GM23338 (cell line): ENCODE results near the gene CCDC73. TPM values are rescaled to one million over a fixed set of nuclear protein-coding genes. Genes with fewer than 3 reads are reported as not detected.
A peak's percentile ranks its signal among the peaks of the same experiment; 100 is the strongest.

Source experiments
- ATAC-seq: fragments of 200-7000 bp; cut with Tn5 transposase; 3 replicates; pipeline ENCODE4 v1.9.1; 2020
- DNase-seq: peaks from one replicate; pipeline ENCODE4 v3.0.0-alpha.2; 2015; ENCODE audit warnings: low spot score
- H2AFZ ChIP-seq: fragments of 200-600 bp; sonication (generic); 2 replicates; pipeline ENCODE4 v1.8.0; 2016; ENCODE audit warnings: antibody characterized with exemption, mild to moderate bottlenecking, moderate library complexity
- H3F3A ChIP-seq: fragments of 200-600 bp; sonication (generic); replicated peaks from 2 replicates; pipeline ENCODE4 v1.8.0; 2017; ENCODE audit warnings: antibody characterized with exemption, mixed run types, low read depth
- H3K27ac ChIP-seq: fragments of 200-600 bp; sonication (generic); 2 replicates; pipeline ENCODE4 v1.6.1; 2016; ENCODE audit warnings: low read depth
- H3K27me3 ChIP-seq: fragments of 200-600 bp; sonication (generic); 2 replicates; pipeline ENCODE4 v1.8.0; 2016; ENCODE audit warnings: mild to moderate bottlenecking, mixed run types, moderate library complexity; ENCODE audit not compliant: insufficient read depth
- H3K36me3 ChIP-seq: fragments of 200-600 bp; sonication (generic); 2 replicates; pipeline ENCODE4 v1.8.0; 2016; ENCODE audit warnings: mild to moderate bottlenecking; ENCODE audit not compliant: insufficient read depth
- H3K4me1 ChIP-seq: fragments of 200-600 bp; sonication (generic); 2 replicates; pipeline ENCODE4 v1.8.0; 2016; ENCODE audit warnings: mild to moderate bottlenecking, moderate library complexity; ENCODE audit not compliant: insufficient read depth
- H3K4me2 ChIP-seq: fragments of 200-600 bp; sonication (generic); 2 replicates; pipeline ENCODE4 v1.7.1; 2017; ENCODE audit warnings: mixed run types
- H3K4me3 ChIP-seq: fragments of 200-600 bp; sonication (generic); 2 replicates; pipeline ENCODE4 v1.6.1; 2016; ENCODE audit warnings: mixed run types
- H3K79me2 ChIP-seq: fragments of 200-600 bp; sonication (generic); replicated peaks from 2 replicates; pipeline ENCODE4 v1.8.0; 2017; ENCODE audit warnings: mild to moderate bottlenecking; ENCODE audit not compliant: insufficient read depth
- H3K9me2 ChIP-seq: fragments of 200-600 bp; sonication (generic); 2 replicates; pipeline ENCODE4 v1.8.0; 2017; ENCODE audit not compliant: insufficient read depth
- H4K20me1 ChIP-seq: fragments of 200-600 bp; sonication (generic); replicated peaks from 2 replicates; pipeline ENCODE4 v1.8.0; 2017; ENCODE audit warnings: mild to moderate bottlenecking; ENCODE audit not compliant: insufficient read depth
- H3K27ac Mint-ChIP-seq: 2 replicates; pipeline ENCODE4 v1.8.0; 2020; ENCODE audit warnings: inconsistent platforms, mild to moderate bottlenecking, moderate library complexity, mixed read lengths
- H3K27me3 Mint-ChIP-seq: 3 replicates; pipeline ENCODE4 v1.8.0; 2022; ENCODE audit warnings: low read depth, mild to moderate bottlenecking, moderate library complexity, mixed read lengths, inconsistent platforms; ENCODE audit not compliant: insufficient read depth, poor library complexity
- H3K36me3 Mint-ChIP-seq: 3 replicates; pipeline ENCODE4 v1.8.0; 2021; ENCODE audit warnings: low read depth, mild to moderate bottlenecking, inconsistent platforms, moderate library complexity, mixed read lengths
- H3K4me1 Mint-ChIP-seq: 3 replicates; pipeline ENCODE4 v1.8.0; 2020; ENCODE audit warnings: mild to moderate bottlenecking, inconsistent platforms, mixed read lengths
- H3K4me3 Mint-ChIP-seq: 3 replicates; pipeline ENCODE4 v1.8.0; 2021; ENCODE audit warnings: moderate library complexity, mild to moderate bottlenecking, inconsistent platforms, mixed read lengths
- H3K9me3 Mint-ChIP-seq: 3 replicates; pipeline ENCODE4 v1.8.0; 2020; ENCODE audit warnings: moderate library complexity, mild to moderate bottlenecking, inconsistent platforms, mixed read lengths
- CREB1 ChIP-seq: fragments of 250-450 bp; sonication (Bioruptor Pico); IDR thresholded peaks from 2 replicates; pipeline ENCODE4 v1.5.0; 2020; ENCODE audit warnings: low read depth, mild to moderate bottlenecking, moderate library complexity
- EZH2 ChIP-seq: fragments of 200-600 bp; sonication (generic); IDR thresholded peaks from one replicate; pipeline ENCODE4 v1.8.0; 2017; ENCODE audit warnings: antibody characterized with exemption, mild to moderate bottlenecking, low read depth; ENCODE audit not compliant: unreplicated experiment
- POLR2AphosphoS5 ChIP-seq: IDR thresholded peaks from 2 replicates; pipeline ENCODE4 v1.6.1; 2016; ENCODE audit warnings: antibody characterized with exemption, low read depth
- polyA plus RNA-seq: library from polyadenylated mRNA; unstranded; fragments of >200 nt; fragmentation: Nextera tagmentation; extraction: Ambion mirVana; gene quantifications from 2 replicates; pipeline ENCODE4 v1.2.1, GENCODE V29; 2016
- total RNA-seq: library from RNA; depleted of rRNA; stranded (reverse); fragments of >200 nt; shearing (Covaris generic); gene quantifications from 2 replicates; pipeline ENCODE4 v1.2.3, GENCODE V29; 2014
- TF ChIP-seq, protein P1 (sequence below): fragments of 250-450 bp; sonication (Bioruptor Pico); IDR thresholded peaks from 2 replicates; pipeline ENCODE4 v1.5.0; 2020; ENCODE audit warnings: mild to moderate bottlenecking, moderate library complexity
- TF ChIP-seq, protein P2 (sequence below), 2 experiments: fragments of 200-600 bp in 1 of 2; sonication (generic) in 1 of 2; conservative IDR thresholded peaks; 2 replicates each; pipeline versions ENCODE4 v1.5.1 to v1.6.1; 2016 to 2017; ENCODE audit warnings: antibody characterized with exemption in 2 of 2, low read depth in 2 of 2, mild to moderate bottlenecking in 2 of 2, moderate library complexity in 1 of 2

Gene CCDC73
- total and polyA plus RNA-seq, 2 experiments from 2014 or later, result 0.06 TPM; not detected in 1

DNA sequence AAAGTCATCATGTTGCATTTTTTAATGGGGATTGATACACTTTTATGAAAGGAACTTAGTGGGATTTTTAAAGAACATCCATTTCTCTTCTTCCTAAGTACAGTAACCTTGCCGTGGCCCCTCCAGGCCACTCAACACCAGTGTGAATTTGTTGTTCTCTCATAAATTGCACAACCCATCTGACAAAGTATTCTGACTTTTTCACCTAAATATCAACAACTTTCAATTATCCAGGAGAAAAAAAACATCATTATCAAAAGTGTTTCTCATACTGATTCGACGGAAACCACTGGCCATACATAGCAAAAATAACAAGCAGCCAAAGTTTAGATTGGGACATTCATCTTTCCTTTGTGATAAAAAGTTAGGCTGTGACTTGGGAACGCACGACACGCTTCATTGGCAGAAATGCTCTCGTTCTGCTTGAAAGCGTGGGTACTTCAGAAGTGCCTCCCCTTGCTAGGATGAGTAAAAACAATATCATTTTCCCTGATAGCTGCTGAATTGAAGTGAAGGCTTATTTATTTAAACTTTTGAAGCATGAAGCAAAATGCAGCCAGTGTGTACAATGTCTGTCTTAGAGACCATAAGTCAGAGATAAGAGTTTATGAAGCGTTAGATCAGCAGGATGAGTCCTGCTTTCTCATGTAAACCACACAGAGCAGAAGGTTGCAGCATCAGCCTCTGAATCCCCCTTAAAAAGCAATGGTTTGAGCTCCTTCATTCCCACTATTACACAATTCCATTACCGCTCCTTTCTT, 231.4 kb downstream of the CCDC73 start (continued):
- TF ChIP-seq, protein P1, sequence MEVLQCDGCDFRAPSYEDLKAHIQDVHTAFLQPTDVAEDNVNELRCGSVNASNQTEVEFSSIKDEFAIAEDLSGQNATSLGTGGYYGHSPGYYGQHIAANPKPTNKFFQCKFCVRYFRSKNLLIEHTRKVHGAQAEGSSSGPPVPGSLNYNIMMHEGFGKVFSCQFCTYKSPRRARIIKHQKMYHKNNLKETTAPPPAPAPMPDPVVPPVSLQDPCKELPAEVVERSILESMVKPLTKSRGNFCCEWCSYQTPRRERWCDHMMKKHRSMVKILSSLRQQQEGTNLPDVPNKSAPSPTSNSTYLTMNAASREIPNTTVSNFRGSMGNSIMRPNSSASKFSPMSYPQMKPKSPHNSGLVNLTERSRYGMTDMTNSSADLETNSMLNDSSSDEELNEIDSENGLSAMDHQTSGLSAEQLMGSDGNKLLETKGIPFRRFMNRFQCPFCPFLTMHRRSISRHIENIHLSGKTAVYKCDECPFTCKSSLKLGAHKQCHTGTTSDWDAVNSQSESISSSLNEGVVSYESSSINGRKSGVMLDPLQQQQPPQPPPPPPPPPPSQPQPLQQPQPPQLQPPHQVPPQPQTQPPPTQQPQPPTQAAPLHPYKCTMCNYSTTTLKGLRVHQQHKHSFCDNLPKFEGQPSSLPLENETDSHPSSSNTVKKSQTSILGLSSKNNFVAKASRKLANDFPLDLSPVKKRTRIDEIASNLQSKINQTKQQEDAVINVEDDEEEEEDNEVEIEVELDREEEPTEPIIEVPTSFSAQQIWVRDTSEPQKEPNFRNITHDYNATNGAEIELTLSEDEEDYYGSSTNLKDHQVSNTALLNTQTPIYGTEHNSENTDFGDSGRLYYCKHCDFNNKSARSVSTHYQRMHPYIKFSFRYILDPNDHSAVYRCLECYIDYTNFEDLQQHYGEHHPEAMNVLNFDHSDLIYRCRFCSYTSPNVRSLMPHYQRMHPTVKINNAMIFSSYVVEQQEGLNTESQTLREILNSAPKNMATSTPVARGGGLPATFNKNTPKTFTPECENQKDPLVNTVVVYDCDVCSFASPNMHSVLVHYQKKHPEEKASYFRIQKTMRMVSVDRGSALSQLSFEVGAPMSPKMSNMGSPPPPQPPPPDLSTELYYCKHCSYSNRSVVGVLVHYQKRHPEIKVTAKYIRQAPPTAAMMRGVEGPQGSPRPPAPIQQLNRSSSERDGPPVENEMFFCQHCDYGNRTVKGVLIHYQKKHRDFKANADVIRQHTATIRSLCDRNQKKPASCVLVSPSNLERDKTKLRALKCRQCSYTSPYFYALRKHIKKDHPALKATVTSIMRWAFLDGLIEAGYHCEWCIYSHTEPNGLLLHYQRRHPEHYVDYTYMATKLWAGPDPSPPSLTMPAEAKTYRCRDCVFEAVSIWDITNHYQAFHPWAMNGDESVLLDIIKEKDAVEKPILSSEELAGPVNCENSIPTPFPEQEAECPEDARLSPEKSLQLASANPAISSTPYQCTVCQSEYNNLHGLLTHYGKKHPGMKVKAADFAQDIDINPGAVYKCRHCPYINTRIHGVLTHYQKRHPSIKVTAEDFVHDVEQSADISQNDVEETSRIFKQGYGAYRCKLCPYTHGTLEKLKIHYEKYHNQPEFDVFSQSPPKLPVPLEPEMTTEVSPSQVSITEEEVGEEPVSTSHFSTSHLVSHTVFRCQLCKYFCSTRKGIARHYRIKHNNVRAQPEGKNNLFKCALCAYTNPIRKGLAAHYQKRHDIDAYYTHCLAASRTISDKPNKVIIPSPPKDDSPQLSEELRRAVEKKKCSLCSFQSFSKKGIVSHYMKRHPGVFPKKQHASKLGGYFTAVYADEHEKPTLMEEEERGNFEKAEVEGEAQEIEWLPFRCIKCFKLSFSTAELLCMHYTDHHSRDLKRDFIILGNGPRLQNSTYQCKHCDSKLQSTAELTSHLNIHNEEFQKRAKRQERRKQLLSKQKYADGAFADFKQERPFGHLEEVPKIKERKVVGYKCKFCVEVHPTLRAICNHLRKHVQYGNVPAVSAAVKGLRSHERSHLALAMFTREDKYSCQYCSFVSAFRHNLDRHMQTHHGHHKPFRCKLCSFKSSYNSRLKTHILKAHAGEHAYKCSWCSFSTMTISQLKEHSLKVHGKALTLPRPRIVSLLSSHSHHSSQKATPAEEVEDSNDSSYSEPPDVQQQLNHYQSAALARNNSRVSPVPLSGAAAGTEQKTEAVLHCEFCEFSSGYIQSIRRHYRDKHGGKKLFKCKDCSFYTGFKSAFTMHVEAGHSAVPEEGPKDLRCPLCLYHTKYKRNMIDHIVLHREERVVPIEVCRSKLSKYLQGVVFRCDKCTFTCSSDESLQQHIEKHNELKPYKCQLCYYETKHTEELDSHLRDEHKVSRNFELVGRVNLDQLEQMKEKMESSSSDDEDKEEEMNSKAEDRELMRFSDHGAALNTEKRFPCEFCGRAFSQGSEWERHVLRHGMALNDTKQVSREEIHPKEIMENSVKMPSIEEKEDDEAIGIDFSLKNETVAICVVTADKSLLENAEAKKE (CRISPR knock-in tag), result no peak
- TF ChIP-seq EZH2 (no peak), CREB1 (CRISPR knock-in tag) (no peak)

DNA sequence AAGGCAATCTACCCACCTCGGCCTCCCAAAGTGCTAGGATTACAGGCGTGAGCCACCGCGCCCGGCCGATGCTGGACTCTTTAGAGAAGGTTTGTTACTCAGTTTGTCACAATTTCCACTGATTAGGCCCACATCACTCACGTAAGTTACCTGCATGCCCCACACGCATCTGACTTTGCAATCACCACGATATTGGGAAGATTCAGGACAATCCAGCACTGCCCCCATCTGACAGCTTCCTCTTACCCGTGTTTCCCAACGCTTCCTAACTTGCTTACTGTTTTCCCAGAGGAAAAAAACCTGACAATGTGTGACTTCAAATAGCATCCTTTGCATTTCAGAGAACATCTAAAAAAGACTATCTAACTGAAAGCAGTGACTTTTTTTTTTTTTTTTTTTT, 232.6 kb downstream of the CCDC73 start:
- H3F3A ChIP-seq, result no peaks in the 10 kb centered on the region
- Mint-ChIP-seq H3K9me3 (no peaks in the 10 kb centered on the region), H3K4me1 (no peaks in the 10 kb centered on the region), H3K36me3 (no peaks in the 10 kb centered on the region), H3K27ac (no peak overlapping the region), H3K27me3 (peaks cover 6% of the 10 kb centered on the region), H3K4me3 (no peak overlapping the region)
- H4K20me1 ChIP-seq, result no peaks in the 10 kb centered on the region
- H3K36me3 ChIP-seq, result no peaks in the 10 kb centered on the region
- H3K27ac ChIP-seq, result no peak overlapping the region
- peak; percentile 45 for DNase-seq
- H3K9me2 ChIP-seq, result no peaks in the 10 kb centered on the region
- no peak overlapping the region for H2AFZ ChIP-seq
- H3K4me1 ChIP-seq, result no peaks in the 10 kb centered on the region
- no peak overlapping the region for H3K4me2 ChIP-seq
- no peaks in the 10 kb centered on the region for H3K27me3 ChIP-seq
- no peak overlapping the region for H3K4me3 ChIP-seq
- no peaks in the 10 kb centered on the region for H3K79me2 ChIP-seq
- peak; percentile 57 for ATAC-seq
- TF ChIP-seq, protein P1 (CRISPR knock-in tag), result no peak
- TF ChIP-seq, protein P2, sequence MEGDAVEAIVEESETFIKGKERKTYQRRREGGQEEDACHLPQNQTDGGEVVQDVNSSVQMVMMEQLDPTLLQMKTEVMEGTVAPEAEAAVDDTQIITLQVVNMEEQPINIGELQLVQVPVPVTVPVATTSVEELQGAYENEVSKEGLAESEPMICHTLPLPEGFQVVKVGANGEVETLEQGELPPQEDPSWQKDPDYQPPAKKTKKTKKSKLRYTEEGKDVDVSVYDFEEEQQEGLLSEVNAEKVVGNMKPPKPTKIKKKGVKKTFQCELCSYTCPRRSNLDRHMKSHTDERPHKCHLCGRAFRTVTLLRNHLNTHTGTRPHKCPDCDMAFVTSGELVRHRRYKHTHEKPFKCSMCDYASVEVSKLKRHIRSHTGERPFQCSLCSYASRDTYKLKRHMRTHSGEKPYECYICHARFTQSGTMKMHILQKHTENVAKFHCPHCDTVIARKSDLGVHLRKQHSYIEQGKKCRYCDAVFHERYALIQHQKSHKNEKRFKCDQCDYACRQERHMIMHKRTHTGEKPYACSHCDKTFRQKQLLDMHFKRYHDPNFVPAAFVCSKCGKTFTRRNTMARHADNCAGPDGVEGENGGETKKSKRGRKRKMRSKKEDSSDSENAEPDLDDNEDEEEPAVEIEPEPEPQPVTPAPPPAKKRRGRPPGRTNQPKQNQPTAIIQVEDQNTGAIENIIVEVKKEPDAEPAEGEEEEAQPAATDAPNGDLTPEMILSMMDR (conservative IDR thresholded peaks at IDR 0.05; ENCODE audit: low read depth in 2 of 2), result peak; percentile 30 to 68
- TF ChIP-seq POLR2AphosphoS5, result no peak
